ENCODE measurements around the gene CD164. TPM values are rescaled to one million over a fixed set of nuclear protein-coding genes. Genes with fewer than 3 reads are reported as not detected.
"Not testable (repeated sequence)": the region's sequence is repeated elsewhere in the genome, so short reads cannot be mapped to it uniquely, and the experiment has no call there.

The CD164 gene
- total RNA-seq, 1 donor from 2014 or later, result 307 TPM

DNA sequence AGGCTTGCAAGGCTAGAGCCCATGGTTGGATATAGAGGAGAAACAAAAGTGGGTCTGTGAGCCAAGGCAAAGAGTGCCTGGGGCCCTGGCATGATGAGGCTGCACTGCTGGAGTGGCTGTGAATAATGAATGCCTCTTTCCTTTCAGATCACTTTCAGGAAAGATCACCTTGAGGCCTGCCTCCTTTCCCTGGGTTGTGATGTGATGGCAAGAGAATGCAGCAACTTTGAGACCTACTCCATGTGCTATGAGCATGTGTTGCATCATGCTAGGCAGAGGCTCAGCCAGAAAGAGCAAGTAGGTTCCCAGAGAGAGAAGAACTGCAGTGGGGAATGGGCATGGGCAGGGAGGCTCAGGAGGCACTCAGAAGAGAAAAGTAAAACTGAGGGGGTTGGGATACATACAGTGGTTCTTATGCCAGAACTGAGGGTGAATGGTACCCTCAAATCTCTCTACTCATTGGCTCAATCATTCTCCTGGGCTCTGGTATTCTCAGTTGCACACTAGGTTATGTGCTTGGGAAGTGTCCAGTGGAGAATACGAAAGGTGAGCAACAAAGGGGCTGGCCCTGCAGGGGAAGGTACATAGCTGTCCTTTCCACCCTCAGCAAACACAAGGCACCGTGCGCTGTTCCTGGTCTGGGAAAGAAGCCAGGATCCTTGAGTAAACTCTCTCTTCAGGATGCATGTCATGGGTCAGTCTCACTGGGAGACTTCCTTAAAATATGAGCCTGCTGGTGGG lies 45.9 kb downstream of the CD164 start:
- no peak overlapping the region for H3K27ac ChIP-seq
- H3K4me3 ChIP-seq, result no peak overlapping the region
- H3K36me3 ChIP-seq, result no peaks in the 10 kb centered on the region
- no peaks in the 10 kb centered on the region for H3K27me3 ChIP-seq (ENCODE audit: low read depth)
- ATAC-seq (peak; percentile 69 to 75), DNase-seq (no peak)
- peaks cover 7% of the 10 kb centered on the region for H3K4me1 ChIP-seq
- TF ChIP-seq, protein P1, sequence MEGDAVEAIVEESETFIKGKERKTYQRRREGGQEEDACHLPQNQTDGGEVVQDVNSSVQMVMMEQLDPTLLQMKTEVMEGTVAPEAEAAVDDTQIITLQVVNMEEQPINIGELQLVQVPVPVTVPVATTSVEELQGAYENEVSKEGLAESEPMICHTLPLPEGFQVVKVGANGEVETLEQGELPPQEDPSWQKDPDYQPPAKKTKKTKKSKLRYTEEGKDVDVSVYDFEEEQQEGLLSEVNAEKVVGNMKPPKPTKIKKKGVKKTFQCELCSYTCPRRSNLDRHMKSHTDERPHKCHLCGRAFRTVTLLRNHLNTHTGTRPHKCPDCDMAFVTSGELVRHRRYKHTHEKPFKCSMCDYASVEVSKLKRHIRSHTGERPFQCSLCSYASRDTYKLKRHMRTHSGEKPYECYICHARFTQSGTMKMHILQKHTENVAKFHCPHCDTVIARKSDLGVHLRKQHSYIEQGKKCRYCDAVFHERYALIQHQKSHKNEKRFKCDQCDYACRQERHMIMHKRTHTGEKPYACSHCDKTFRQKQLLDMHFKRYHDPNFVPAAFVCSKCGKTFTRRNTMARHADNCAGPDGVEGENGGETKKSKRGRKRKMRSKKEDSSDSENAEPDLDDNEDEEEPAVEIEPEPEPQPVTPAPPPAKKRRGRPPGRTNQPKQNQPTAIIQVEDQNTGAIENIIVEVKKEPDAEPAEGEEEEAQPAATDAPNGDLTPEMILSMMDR (IDR thresholded peaks at IDR 0.05), result no peak
- intact Hi-C loops (cut with DNase I), result no loop called here
- H3K9me3 ChIP-seq, result no peaks in the 10 kb centered on the region

DNA sequence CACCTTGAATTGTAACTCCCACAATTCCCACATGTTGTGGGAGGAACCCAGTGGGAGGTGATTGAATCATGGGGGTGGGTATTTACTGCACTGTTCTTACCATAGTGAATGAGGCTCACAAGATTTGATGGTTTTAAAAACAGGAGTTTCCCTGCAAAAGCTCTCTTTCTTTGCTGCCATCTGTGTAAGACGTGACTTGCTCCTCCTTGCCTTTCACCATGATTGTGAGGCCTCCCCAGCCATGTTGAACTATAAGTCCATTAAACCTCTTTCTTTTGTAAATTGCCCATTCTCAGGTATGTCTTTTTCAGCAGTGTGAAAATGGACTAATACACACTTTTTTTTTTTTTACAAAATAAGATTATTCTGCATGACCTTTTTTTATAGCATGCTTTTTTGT lies 48.4 kb downstream of the CD164 start:
- intact Hi-C loops (cut with DNase I); DNase-seq; H3K4me3 ChIP-seq; H3K4me1 ChIP-seq; H3K27me3 ChIP-seq (ENCODE audit: low read depth); H3K27ac ChIP-seq; H3K9me3 ChIP-seq; ATAC-seq; H3K36me3 ChIP-seq: not testable (repeated sequence)

DNA sequence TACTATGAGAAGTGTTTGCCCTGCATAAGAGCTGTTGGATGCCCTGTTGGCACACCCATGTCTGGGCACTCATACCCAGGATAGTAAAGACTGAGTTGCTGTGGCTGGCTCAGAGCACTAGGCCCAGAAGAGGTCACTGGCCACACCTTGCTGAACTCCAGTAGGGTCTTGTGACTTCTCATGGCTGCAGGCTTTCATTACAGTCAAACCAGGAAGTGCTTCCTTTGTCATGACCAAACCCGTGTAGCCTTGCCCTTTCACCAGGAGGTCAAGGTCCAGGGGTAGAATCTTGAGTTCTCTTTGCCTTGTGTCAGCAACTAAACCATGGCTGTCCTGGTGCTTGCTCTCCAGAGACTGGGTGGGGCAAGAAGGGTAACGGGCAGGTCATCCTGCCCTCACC lies 49.5 kb downstream of the CD164 start:
- intact Hi-C loops (cut with DNase I), result no loop called here
- ATAC-seq (peak; percentile 31 to 36), DNase-seq (no peak)
- Histone ChIP-seq H3K27ac (no peak overlapping the region), H3K9me3 (no peaks in the 10 kb centered on the region), H3K4me1 (peaks cover 7% of the 10 kb centered on the region), H3K27me3 (ENCODE audit: low read depth) (no peaks in the 10 kb centered on the region), H3K36me3 (no peaks in the 10 kb centered on the region), H3K4me3 (no peak overlapping the region)
- TF ChIP-seq, protein P1 (IDR thresholded peaks at IDR 0.05), result no peak

DNA sequence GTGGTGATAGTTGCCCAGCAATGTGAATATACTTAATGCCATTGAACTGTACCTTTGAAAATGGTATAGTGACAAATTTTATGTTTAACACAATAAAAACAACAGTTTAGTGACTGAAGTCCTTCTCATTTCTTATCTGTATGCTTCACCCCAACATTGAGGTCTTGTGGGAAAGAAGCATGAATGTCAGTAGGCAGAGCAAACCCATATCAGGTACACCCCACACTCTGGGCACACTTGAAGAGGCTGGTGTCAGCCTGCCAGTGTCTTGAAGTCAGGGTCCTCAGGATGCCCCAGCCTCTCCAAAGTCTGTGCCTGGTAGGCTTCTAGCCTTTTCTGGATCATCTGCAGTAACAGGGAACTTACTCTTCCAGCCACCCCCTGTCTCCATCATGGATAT lies 51.2 kb downstream of the CD164 start:
- no peak for ATAC-seq
- intact Hi-C loops (cut with DNase I), result no loop called here
- peaks cover under 1% of the 10 kb centered on the region for H3K4me1 ChIP-seq
- H3K36me3 ChIP-seq, result no peaks in the 10 kb centered on the region
- H3K4me3 ChIP-seq, result no peak overlapping the region
- H3K27me3 ChIP-seq (ENCODE audit: low read depth), result no peaks in the 10 kb centered on the region
- TF ChIP-seq, protein P1 (IDR thresholded peaks at IDR 0.05), result no peak
- no peak overlapping the region for H3K27ac ChIP-seq
- DNase-seq, result no peak
- H3K9me3 ChIP-seq, result no peaks in the 10 kb centered on the region

DNA sequence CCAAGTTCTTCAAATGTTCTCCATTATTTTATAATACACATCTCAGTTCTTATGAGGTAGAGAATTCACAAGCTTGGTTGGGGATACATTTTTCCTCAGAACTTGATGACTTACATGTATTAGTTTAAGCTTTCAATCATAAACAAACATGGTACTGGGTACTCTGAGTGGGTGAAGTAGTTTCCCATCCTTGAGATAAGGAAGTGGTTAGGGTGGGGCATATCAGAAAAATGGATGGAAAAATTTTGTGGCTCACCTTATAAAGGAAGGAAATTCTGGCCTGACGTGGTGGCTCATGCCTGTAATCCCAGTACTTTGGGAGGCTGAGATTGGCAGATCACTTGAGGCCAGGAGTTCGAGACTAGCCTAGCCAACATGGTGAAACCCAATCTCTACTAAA lies 52.0 kb downstream of the CD164 start:
- H3K4me3 ChIP-seq, result no peak overlapping the region
- DNase-seq (no peak), ATAC-seq (peak in 1 of 2 donors; percentile 56)
- H3K27me3 ChIP-seq (ENCODE audit: low read depth), result no peaks in the 10 kb centered on the region
- peaks cover 5% of the 10 kb centered on the region for H3K4me1 ChIP-seq
- H3K9me3 ChIP-seq, result no peaks in the 10 kb centered on the region
- TF ChIP-seq, protein P1 (IDR thresholded peaks at IDR 0.05), result no peak
- no peak overlapping the region for H3K27ac ChIP-seq
- no peaks in the 10 kb centered on the region for H3K36me3 ChIP-seq
- intact Hi-C loops (cut with DNase I), result no loop called here

DNA sequence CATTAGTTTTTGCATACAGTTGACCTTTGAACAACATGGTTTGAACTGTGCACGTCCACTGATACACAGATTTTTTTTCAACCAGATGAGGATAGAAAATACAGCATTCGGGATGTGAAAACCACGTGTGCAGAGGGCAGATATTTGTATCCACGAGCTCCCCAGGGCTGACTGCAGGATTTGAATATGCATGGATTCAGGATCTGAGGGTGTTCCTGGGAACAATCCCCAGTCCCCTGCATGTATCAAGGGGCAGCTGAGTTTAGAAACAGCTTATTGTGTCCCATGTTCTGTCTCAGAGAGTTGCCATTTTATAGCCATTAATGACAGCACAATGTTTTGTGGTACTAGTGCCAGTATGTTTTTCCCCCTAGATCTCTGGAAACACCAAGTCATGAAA lies 53.6 kb downstream of the CD164 start:
- intact Hi-C loops (cut with DNase I), result no loop called here
- no peak overlapping the region for H3K4me3 ChIP-seq
- H3K4me1 ChIP-seq, result peaks cover 5% of the 10 kb centered on the region
- ATAC-seq (no peak), DNase-seq (no peak)
- TF ChIP-seq, protein P1 (IDR thresholded peaks at IDR 0.05), result no peak
- no peak overlapping the region for H3K27ac ChIP-seq
- no peaks in the 10 kb centered on the region for H3K27me3 ChIP-seq (ENCODE audit: low read depth)
- no peaks in the 10 kb centered on the region for H3K36me3 ChIP-seq
- no peaks in the 10 kb centered on the region for H3K9me3 ChIP-seq
